Endothelial cell of umbilical vein (primary cell): Measurements from ENCODE around the gene RAB43.
A peak's percentile ranks its signal among the peaks of the same experiment; 100 is the strongest.

Source experiments
- EZH2 ChIP-seq: IDR thresholded peaks from 2 replicates; pipeline ENCODE4 v1.6.1; 2012; ENCODE audit warnings: borderline replicate concordance, low read depth, mild to moderate bottlenecking, moderate library complexity, low read length, inconsistent platforms; ENCODE audit not compliant: severe bottlenecking
- FOS ChIP-seq: IDR thresholded peaks from 2 replicates; pipeline ENCODE4 v1.6.1; 2011; ENCODE audit warnings: mild to moderate bottlenecking, low read length, moderate library complexity, borderline replicate concordance; ENCODE audit not compliant: insufficient read depth
- GATA2 ChIP-seq: IDR thresholded peaks from 2 replicates; pipeline ENCODE4 v1.7.0; 2011; ENCODE audit warnings: low read depth, mild to moderate bottlenecking, moderate library complexity, mixed read lengths, low read length; ENCODE audit not compliant: insufficient read length, insufficient read depth
- JUN ChIP-seq: IDR thresholded peaks from 2 replicates; pipeline ENCODE4 v1.6.1; 2011; ENCODE audit warnings: borderline replicate concordance, low read depth; ENCODE audit not compliant: insufficient read length, insufficient read depth
- MYC ChIP-seq: IDR thresholded peaks from one replicate; pipeline ENCODE4 v1.6.1; 2011; ENCODE audit warnings: mild to moderate bottlenecking, low read depth, low read length
- POLR2A ChIP-seq: IDR thresholded peaks from 2 replicates; pipeline ENCODE4 v1.6.1; 2012; ENCODE audit warnings: low read depth, mild to moderate bottlenecking, control low read depth, low read length
- POLR2AphosphoS5 ChIP-seq: IDR thresholded peaks from 2 replicates; pipeline ENCODE4 v1.6.1; 2012; ENCODE audit warnings: low read depth, mild to moderate bottlenecking, control low read depth, low read length, moderate library complexity; ENCODE audit not compliant: insufficient read depth
- TF ChIP-seq, protein P1 (sequence below), 2 donors: IDR thresholded peaks; 1 replicate in 1 of 2; 2 replicates in 1 of 2; pipeline ENCODE4 v1.5.1; 2011; ENCODE audit warnings: low read length in 2 of 2, mild to moderate bottlenecking in 2 of 2, moderate library complexity in 2 of 2, control low read depth in 1 of 2, inconsistent platforms in 1 of 2, low read depth in 1 of 2; ENCODE audit not compliant: insufficient read depth in 1 of 2; ENCODE audit errors: extremely low read depth in 1 of 2
- TF ChIP-seq, protein P2 (sequence below): IDR thresholded peaks from 2 replicates; pipeline ENCODE4 v1.6.1; 2011; ENCODE audit not compliant: insufficient read depth, insufficient read length

GRCh38 chr3:129121792-129122411 lies at the start of gene RAB43:
- TF ChIP-seq, protein P1, sequence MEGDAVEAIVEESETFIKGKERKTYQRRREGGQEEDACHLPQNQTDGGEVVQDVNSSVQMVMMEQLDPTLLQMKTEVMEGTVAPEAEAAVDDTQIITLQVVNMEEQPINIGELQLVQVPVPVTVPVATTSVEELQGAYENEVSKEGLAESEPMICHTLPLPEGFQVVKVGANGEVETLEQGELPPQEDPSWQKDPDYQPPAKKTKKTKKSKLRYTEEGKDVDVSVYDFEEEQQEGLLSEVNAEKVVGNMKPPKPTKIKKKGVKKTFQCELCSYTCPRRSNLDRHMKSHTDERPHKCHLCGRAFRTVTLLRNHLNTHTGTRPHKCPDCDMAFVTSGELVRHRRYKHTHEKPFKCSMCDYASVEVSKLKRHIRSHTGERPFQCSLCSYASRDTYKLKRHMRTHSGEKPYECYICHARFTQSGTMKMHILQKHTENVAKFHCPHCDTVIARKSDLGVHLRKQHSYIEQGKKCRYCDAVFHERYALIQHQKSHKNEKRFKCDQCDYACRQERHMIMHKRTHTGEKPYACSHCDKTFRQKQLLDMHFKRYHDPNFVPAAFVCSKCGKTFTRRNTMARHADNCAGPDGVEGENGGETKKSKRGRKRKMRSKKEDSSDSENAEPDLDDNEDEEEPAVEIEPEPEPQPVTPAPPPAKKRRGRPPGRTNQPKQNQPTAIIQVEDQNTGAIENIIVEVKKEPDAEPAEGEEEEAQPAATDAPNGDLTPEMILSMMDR (IDR thresholded peaks at IDR 0.05; ENCODE audit: extremely low read depth in 1 of 2, insufficient read depth in 1 of 2, low read depth in 1 of 2, low read length in 2 of 2): no peak
- TF ChIP-seq POLR2AphosphoS5 (peak; percentile 25), FOS (no peak), EZH2 (no peak), JUN (no peak), MYC (no peak), POLR2A (no peak), GATA2 (no peak)
- TF ChIP-seq, protein P2, sequence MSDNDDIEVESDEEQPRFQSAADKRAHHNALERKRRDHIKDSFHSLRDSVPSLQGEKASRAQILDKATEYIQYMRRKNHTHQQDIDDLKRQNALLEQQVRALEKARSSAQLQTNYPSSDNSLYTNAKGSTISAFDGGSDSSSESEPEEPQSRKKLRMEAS: no peak
